ENCODE data around the gene TMPRSS4. TPM values are rescaled to one million over a fixed set of nuclear protein-coding genes. Genes with fewer than 3 reads are reported as not detected.

TMPRSS4 gene
- total RNA-seq, 1 experiment from 2014 or later, result not detected

DNA sequence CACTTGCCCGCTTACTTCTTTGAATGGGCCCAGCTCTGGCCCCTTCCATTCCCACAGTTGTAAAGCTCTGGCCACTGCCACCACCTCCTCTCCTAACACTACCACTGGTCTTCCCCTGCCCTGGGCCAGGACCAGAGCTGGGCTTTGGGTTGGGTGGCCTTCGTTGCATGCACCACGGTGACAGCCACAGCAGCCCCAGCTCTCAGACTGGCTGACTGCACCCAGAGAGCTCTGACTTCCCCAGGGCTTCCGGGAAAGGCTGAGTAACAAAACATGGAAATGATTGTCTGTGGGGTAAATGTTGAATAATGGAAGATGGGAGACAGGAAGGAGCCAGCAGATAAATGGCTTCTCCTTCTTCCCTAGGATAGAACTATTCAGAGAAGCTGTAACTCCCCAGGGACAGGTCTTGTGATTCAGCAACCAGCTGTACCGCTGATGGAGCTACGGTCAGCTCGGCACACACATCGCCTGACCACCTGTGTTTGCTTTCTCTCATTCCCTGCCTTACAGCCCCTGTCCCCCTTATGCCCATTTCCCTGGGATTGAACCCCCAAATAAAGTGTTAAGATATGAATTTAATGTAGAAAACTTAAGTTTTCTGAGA lies 48.2 kb downstream of the TMPRSS4 start:
- no peak overlapping the region for H2AK5ac ChIP-seq (ENCODE audit: insufficient read length, low read length)
- no peaks in the 10 kb centered on the region for H3K36me3 Mint-ChIP-seq (ENCODE audit: insufficient read depth in 1 of 3, low read depth in 3 of 3)
- H3K79me2 ChIP-seq (ENCODE audit: insufficient read depth, low read length), result no peaks in the 10 kb centered on the region
- H3K4me1 ChIP-seq (ENCODE audit: insufficient read depth, low read length), result no peaks in the 10 kb centered on the region
- TF ChIP-seq, protein P1, sequence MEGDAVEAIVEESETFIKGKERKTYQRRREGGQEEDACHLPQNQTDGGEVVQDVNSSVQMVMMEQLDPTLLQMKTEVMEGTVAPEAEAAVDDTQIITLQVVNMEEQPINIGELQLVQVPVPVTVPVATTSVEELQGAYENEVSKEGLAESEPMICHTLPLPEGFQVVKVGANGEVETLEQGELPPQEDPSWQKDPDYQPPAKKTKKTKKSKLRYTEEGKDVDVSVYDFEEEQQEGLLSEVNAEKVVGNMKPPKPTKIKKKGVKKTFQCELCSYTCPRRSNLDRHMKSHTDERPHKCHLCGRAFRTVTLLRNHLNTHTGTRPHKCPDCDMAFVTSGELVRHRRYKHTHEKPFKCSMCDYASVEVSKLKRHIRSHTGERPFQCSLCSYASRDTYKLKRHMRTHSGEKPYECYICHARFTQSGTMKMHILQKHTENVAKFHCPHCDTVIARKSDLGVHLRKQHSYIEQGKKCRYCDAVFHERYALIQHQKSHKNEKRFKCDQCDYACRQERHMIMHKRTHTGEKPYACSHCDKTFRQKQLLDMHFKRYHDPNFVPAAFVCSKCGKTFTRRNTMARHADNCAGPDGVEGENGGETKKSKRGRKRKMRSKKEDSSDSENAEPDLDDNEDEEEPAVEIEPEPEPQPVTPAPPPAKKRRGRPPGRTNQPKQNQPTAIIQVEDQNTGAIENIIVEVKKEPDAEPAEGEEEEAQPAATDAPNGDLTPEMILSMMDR (conservative IDR thresholded peaks at IDR 0.05), result no peak
- no peaks in the 10 kb centered on the region for H3K79me1 ChIP-seq (ENCODE audit: insufficient read depth, low read depth, low read length, poor library complexity, severe bottlenecking)
- H2AFZ ChIP-seq (ENCODE audit: low read length), result no peak overlapping the region
- WGBS (ENCODE audit: extremely low coverage, insufficient read length, low lambda C conversion rate), result no CpG with 5 or more reads among the region's 8 CpGs
- no peaks in the 10 kb centered on the region for H3K23me2 ChIP-seq (ENCODE audit: insufficient read length, low read depth, low read length, poor library complexity, severe bottlenecking)
- no peak overlapping the region for H2BK5ac ChIP-seq (ENCODE audit: insufficient read length, low read length)
- H3K23ac ChIP-seq (ENCODE audit: insufficient read length, low read depth, low read length), result no peak overlapping the region
- no peak overlapping the region for H3K4ac ChIP-seq (ENCODE audit: low read depth, low read length)
- H3K27me3 Mint-ChIP-seq (ENCODE audit: low read depth), result peaks cover 8% of the 10 kb centered on the region
- no peak overlapping the region for H3K27ac Mint-ChIP-seq
- H4K91ac ChIP-seq (ENCODE audit: insufficient read length, low read depth, low read length), result no peak overlapping the region
- H3K27me3 ChIP-seq (ENCODE audit: insufficient read depth, low read length), result no peaks in the 10 kb centered on the region
- no peak overlapping the region for H3K18ac ChIP-seq (ENCODE audit: insufficient read length, low read depth, low read length)
- no peak overlapping the region for H3K4me2 ChIP-seq (ENCODE audit: insufficient read depth, insufficient read length, low read length)
- no peak overlapping the region for H2BK15ac ChIP-seq (ENCODE audit: low read depth, low read length)
- no peak overlapping the region for H4K8ac ChIP-seq (replicated peaks; ENCODE audit: insufficient read length, low read depth, low read length)
- peaks cover 6 to 12% of the 10 kb centered on the region in 2 experiments for H3K4me1 Mint-ChIP-seq
- H3K56ac ChIP-seq (ENCODE audit: insufficient read length, low read depth, low read length), result no peak overlapping the region
- H4K20me1 ChIP-seq (ENCODE audit: control insufficient read depth, insufficient read depth, insufficient read length), result no peaks in the 10 kb centered on the region
- DNase-seq, result no peak
- peaks cover 0 to 2% of the 10 kb centered on the region in 2 experiments; a peak in 2 of 5 replicates for H3K9me3 Mint-ChIP-seq
- no peak overlapping the region for H3K9ac ChIP-seq (ENCODE audit: extremely low read depth, insufficient read length, low read length)
- no peak overlapping the region for H3K27ac ChIP-seq (ENCODE audit: insufficient read length, low read depth, low read length)
- H4K5ac ChIP-seq (ENCODE audit: insufficient read length, low read depth, low read length), result no peak overlapping the region
- H3K9me3 ChIP-seq (ENCODE audit: control insufficient read depth, low read depth, low read length), result no peaks in the 10 kb centered on the region
- no peak overlapping the region for H3K4me3 Mint-ChIP-seq
- no peak overlapping the region for H2BK120ac ChIP-seq (ENCODE audit: low read depth, low read length, poor library complexity, severe bottlenecking)
- H2BK20ac ChIP-seq (ENCODE audit: low read depth, low read length, poor library complexity, severe bottlenecking), result no peak overlapping the region
- no peak overlapping the region for H2BK12ac ChIP-seq (ENCODE audit: insufficient read length, low read depth, low read length)
- H3K14ac ChIP-seq (ENCODE audit: insufficient read depth, low read length), result no peak overlapping the region
- no peak overlapping the region for H3T11ph ChIP-seq (ENCODE audit: low read length)
